ENCODE results near the gene S100A1.

Gene S100A1

GRCh38 chr1:153677718-153678518 is 49.7 kb downstream of the S100A1 start:
- no peaks in the 10 kb centered on the region for H3K36me3 ChIP-seq (ENCODE audit: insufficient read depth, insufficient read length, low read length)
- H3K27me3 ChIP-seq (ENCODE audit: insufficient read depth, insufficient read length): peaks cover 45% of the 10 kb centered on the region
- TF ChIP-seq YY1 (IDR thresholded peaks at IDR 0.05; ENCODE audit: insufficient read depth, insufficient read length) (no peak), SUZ12 (IDR thresholded peaks at IDR 0.05; ENCODE audit: extremely low read depth, insufficient read depth, insufficient read length) (peak; percentile 15), ZNF274 (IDR thresholded peaks at IDR 0.05; ENCODE audit: low read depth, low read length) (no peak)

GRCh38 chr1:153678519-153679336 is 50.5 kb downstream of the S100A1 start, which contains the start of gene NPR1:
Gene NPR1, plus strand, starts transcription at chr1:153678688. Its CDS starts 421 bp downstream, at chr1:153679109.
- no peak for DNase-seq (ENCODE audit: low read depth, low spot score)
- Histone ChIP-seq H3K4me3 (ENCODE audit: insufficient read length, low read depth) (peak within 1 kb of the TSS; percentile 67), H3K27me3 (ENCODE audit: insufficient read depth, insufficient read length) (peaks cover 45% of the 10 kb centered on the region), H3K9me3 (ENCODE audit: insufficient read depth, low read length) (no peaks in the 10 kb centered on the region), H3K9ac (ENCODE audit: insufficient read length, low read depth) (peak within 1 kb of the TSS; percentile 82), H3K36me3 (ENCODE audit: insufficient read depth, insufficient read length, low read length) (no peaks in the 10 kb centered on the region), H3K4me1 (ENCODE audit: insufficient read depth, insufficient read length) (peaks cover 18% of the 10 kb centered on the region)
- TF ChIP-seq YY1 (IDR thresholded peaks at IDR 0.05; ENCODE audit: insufficient read depth, insufficient read length) (no peak), SUZ12 (IDR thresholded peaks at IDR 0.05; ENCODE audit: extremely low read depth, insufficient read depth, insufficient read length) (no peak), ZNF274 (IDR thresholded peaks at IDR 0.05; ENCODE audit: low read depth, low read length) (no peak)

More at GRCh38 chr1:153677718-153678518, 49.7 kb downstream of the S100A1 start:
- peak; percentile 69 for DNase-seq (ENCODE audit: low read depth, low spot score)
- H3K9ac ChIP-seq (ENCODE audit: insufficient read length, low read depth): peak overlapping the region; percentile 82
- H3K4me3 ChIP-seq (ENCODE audit: insufficient read length, low read depth): peak overlapping the region; percentile 67
- H3K9me3 ChIP-seq (ENCODE audit: insufficient read depth, low read length): no peaks in the 10 kb centered on the region
- peaks cover 16% of the 10 kb centered on the region for H3K4me1 ChIP-seq (ENCODE audit: insufficient read depth, insufficient read length)

- Histone ChIP-seq H3K36me3 (ENCODE audit: insufficient read depth, insufficient read length, low read length) (no peaks in the 10 kb centered on the region), H3K27me3 (ENCODE audit: insufficient read depth, insufficient read length) (peaks cover 45% of the 10 kb centered on the region), H3K4me1 (ENCODE audit: insufficient read depth, insufficient read length) (peaks cover 22% of the 10 kb centered on the region), H3K9ac (ENCODE audit: insufficient read length, low read depth) (peak overlapping the region; percentile 82), H3K9me3 (ENCODE audit: insufficient read depth, low read length) (no peaks in the 10 kb centered on the region), H3K4me3 (ENCODE audit: insufficient read length, low read depth) (peak overlapping the region; percentile 67)
- TF ChIP-seq ZNF274 (IDR thresholded peaks at IDR 0.05; ENCODE audit: low read depth, low read length) (no peak), SUZ12 (IDR thresholded peaks at IDR 0.05; ENCODE audit: extremely low read depth, insufficient read depth, insufficient read length) (peak; percentile 82)
- DNase-seq (ENCODE audit: low read depth, low spot score): no peak
These were observed 51.3 kb downstream of the S100A1 start for GRCh38 chr1:153679337-153680119.

GRCh38 chr1:153680120-153680403 is 51.8 kb downstream of the S100A1 start:
- Histone ChIP-seq H3K27me3 (ENCODE audit: insufficient read depth, insufficient read length) (peaks cover 45% of the 10 kb centered on the region), H3K4me1 (ENCODE audit: insufficient read depth, insufficient read length) (peaks cover 27% of the 10 kb centered on the region), H3K4me3 (ENCODE audit: insufficient read length, low read depth) (peak overlapping the region; percentile 67), H3K36me3 (ENCODE audit: insufficient read depth, insufficient read length, low read length) (no peaks in the 10 kb centered on the region), H3K9ac (ENCODE audit: insufficient read length, low read depth) (peak overlapping the region; percentile 82), H3K9me3 (ENCODE audit: insufficient read depth, low read length) (no peaks in the 10 kb centered on the region)
- DNase-seq (ENCODE audit: low read depth, low spot score): no peak
- no peak for TF ChIP-seq SUZ12 (IDR thresholded peaks at IDR 0.05; ENCODE audit: extremely low read depth, insufficient read depth, insufficient read length)
- no peak for TF ChIP-seq YY1 (IDR thresholded peaks at IDR 0.05; ENCODE audit: insufficient read depth, insufficient read length)
- no peak for TF ChIP-seq ZNF274 (IDR thresholded peaks at IDR 0.05; ENCODE audit: low read depth, low read length)
